Activated CD8-positive, alpha-beta memory T cell treated with anti-CD3 and anti-CD28 coated beads for 48 hours (primary cell): ENCODE data around the gene ITGBL1.

Experiments used
- DNase-seq, 3 experiments: peaks; one replicate each; pipeline ENCODE4 v3.0.0-alpha.2; 2020; ENCODE audit warnings: low read depth in 2 of 3, low spot score in 2 of 3

Gene ITGBL1, protein sequence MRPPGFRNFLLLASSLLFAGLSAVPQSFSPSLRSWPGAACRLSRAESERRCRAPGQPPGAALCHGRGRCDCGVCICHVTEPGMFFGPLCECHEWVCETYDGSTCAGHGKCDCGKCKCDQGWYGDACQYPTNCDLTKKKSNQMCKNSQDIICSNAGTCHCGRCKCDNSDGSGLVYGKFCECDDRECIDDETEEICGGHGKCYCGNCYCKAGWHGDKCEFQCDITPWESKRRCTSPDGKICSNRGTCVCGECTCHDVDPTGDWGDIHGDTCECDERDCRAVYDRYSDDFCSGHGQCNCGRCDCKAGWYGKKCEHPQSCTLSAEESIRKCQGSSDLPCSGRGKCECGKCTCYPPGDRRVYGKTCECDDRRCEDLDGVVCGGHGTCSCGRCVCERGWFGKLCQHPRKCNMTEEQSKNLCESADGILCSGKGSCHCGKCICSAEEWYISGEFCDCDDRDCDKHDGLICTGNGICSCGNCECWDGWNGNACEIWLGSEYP

DNA sequence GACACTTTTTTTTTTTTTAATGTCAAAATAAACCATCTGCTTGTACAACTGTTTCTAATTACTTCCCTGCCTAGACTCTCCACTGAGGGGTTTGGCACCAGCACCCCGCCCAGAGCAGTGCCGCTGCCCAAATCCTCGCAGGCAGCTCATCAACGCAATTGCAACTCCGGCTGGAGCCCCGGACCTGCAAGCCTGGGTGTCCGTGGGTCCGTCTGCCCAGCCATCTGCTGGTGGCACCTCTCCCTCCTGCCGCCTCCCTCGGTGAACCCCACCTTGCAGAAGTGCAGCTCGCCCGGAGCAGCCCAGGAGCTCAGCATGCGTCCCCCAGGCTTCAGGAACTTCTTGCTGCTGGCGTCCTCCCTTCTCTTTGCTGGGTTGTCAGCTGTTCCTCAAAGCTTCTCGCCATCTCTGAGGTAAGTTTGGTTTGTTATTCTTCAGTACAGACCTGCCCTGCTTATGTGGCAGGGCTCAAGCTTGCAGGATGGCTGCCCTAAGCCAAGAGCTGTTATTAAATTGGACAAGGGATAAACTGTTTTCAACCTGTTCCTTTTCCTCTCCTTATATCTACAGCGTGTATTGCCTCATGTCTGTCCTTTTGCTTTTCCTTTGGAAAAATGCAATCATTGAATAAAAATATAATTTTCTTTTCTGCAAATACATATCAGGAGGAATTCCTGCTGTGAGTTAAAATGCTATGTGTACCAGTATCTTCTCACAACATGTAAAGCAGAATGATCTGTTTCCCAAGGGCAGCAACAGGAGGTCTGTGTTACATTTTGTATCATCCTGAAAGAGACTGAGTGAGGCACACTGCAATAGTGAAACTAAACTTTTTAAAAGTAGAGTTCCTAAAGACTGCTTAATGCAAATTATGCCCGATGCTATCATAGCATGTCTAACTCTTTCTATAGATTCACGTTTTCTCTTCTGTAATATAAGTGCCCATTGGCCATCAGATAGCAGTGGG lies at the start of gene ITGBL1:
ITGBL1 (plus strand) TSS at position 157 of the 967 bp plus-strand sequence; CDS start at position 316, 159 bp downstream.
- no peak for DNase-seq

DNA sequence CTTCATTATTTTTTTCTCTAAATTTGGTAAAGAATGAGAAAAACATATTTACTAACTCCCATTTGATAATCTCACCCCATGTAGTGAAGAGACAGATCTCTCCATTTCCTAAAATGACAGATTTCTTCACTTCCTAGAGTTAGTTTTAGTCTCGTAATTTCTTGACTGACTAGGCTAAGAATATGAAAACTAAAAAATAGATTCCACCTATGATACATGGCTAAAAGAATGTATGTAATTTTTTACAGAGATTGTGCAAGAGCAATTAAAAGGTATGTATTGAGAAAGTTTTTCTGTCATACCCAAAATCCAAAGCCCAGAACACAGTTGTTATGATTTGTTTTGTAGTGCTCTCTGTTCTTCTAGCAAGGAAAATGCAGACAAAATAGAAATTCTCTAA lies 45.7 kb upstream of the ITGBL1 start:
- no peak for DNase-seq

DNA sequence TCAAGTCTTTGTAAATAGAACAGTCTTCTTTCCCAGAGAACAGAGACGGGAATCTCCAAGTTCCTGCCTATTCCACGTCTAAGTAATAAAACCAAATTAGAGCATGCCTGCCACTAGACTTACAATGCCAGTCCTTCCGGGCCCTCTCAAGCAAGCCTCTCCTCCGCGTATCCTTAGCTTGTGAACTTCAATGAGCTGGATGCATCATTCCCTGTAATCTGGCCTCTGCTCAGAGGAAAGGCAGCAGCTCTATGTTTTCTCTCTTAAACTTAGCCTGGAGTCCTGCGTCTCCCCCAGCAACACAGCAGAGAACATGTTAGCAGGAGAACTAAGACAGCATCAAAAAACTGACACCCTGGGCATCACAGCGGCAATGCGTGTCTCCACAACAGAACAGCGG lies 44.3 kb upstream of the ITGBL1 start:
- DNase-seq, result no peak

DNA sequence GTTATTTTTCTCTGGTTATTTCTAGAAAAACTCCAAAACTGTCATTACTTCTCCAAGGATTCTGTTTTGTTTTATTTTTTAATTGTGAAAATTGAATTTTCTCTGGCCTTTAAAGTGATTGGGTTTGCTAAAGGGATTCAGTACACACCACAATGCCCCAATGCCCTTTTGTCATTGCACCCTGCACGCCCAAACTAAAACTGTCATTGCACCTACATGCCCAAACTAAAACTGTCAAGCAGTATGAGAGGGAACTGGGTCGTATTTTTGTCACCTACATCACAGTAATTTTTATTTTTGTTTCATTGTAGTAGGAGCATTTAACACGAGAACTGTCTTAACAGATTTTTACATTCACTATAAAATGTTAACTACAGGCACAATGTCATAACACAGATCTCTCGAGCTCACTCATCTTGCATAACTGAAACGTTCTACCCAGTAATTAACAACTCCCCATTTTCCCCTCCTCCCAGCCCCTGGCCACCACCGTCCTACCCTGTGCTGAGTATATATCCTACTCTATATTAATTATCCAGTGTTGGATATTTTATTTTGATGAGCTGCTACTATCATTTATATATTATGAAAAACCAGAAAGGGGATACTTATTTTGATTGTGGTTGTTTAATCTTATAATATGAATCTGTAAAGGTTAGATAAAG lies 43.4 kb upstream of the ITGBL1 start:
- no peak for DNase-seq

DNA sequence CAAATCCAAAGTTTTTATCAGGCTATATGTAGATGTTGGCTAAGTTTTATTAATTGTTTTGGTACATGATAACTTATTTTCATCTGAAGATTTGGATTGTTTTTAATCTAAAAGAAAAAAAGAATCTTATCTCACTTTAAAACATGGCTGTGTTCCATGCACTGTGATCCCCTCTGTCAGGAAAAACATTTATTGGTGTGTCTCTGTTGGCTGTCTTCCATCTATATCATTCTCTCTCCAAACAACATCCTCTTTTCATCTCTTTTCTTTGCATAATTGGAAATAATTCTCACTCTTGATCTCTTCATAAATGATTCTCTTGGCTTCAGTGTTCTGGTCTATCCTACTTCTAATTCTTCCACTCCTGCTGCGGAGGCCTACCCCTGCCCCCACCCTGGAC lies 40.4 kb upstream of the ITGBL1 start:
- DNase-seq, result no peak

DNA sequence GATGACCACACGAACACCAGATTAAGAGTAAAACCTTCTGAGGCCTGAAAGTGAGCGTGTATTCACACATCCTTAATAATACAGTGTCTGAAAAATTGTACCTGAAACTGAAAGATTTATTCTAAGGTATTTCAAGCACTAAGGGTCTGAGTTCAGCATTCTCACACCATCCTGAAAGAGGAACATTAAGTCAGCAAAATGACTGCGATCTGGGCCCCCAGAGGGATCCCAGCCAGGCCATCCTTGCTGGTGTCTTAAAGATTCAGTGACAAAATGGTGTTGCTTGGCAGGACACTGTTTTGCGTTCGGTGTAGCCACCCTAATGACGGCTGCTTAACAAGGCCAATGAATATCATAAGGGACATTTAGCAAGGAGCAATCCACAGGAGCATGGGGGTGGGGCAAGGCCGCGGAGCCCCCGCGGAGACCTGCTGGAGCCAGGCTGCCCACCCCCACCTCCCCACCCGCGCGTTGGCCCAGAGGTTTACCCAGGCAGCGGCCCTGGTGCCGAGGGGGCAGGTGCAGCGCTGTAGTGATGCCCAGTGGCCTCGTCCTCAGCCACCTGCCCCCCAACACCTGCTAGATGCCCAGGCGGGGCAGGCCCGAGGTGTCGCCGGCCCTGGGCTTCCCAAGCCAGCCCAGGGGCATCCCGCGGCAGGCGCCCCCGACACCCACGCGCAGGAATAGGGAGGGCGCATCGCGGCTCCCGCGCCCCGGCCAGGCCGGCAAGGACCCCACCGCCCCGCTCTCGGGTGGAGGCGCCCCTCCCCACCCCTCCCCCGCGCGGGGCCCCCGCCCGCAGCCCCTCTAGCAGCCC lies 36.9 kb upstream of the ITGBL1 start:
- no peak for DNase-seq

DNA sequence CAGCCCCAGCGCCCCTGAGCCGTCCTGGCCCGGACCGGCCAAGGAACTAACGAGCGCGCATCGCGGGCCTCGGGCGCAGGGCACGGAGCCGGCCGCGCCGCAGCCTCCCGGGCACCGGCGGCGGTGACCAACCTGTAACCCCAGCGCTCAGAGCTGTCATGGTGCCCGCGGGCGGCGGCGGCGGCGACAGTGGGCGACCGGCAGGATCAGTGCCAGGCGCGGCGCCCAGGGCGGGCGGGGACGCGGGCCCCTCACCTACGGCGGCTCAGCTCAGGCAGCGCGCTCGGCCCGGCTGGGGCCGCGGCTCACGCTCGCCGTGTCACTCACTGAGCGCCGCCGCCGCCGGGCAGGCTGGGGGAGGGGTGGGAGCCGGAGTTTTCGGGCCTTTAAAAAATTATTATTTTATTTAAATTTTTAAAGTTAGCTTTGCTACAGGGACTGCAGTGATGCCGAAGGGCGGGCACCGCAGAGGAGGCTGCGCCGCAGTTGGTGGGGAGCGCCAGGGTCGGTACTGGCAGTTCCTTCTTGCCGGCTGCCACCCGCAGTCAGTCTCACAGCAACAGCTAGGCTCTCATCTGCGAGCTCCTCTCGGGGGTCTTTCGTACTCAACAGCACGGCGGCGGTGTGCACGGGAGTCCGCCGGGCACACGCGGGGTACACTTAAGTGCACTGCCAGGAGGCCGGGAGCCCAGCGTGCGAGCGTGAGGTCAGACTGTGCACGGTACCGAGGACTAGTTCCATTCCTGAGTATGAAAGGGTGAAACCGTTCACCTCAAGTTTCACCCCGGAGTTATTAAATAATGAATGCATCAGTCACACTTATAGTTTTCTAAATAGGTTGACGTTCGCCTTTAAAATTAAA lies 36.1 kb upstream of the ITGBL1 start, which contains the start of gene NALCN:
NALCN (minus strand) TSS at position 328 of the 862 bp plus-strand sequence. CDS start 17,382 bp downstream, outside the sequence.
- no peak for DNase-seq

DNA sequence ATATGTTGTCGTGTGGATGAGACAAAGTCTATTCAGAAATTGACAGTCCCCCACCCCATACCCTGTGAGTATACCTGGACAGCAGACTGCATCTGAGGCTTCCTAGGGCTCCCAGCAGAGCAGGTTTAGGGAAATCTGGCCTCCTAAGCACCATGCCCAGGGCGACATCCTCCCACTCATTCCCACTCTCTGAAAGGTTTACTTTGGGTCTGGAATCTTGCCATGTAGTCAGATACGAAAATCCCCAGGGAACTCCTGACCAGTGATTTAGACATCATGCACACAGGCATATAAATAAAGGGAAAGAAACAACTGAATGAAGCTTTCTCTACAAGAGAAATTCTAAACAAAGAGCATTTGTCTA lies 35.5 kb upstream of the ITGBL1 start:
- DNase-seq, result no peak

DNA sequence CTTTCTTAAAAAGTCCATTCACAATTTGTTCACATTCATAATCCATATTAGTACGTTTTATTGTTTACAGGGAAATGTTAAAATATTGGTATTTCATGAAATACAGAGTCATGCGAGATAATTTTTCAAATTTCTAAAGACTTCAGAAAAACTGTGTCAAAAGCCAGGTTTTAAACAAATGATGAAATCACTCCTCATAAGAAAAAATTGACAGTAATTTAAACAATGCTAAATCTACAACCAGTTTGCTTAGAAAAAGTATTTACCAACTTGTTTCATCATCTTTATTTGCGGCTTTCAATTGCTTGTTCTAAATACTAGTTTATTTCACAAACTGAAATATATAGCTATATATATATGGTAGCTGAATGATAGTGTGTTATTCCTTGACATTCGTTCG lies 35.0 kb upstream of the ITGBL1 start:
- DNase-seq, result no peak

DNA sequence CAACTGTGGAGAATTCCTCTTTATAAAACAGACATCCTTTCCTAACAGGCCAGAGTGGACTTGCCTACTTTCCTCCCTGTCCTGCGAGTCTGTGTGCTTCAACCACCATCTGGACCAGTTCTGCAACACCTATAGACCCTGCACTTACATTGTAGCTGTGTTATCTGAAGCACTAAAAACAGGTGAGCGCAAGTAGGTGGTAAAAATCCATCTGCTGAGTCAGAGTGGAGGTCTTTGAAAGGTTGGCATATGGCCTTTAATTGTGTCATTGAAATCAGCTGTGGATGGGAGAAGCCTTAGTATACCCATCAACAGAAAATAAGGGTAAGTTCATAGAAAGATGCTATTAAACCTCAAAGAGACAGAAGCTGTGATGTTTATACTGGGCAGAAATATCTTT lies 28.6 kb upstream of the ITGBL1 start:
- DNase-seq, result no peak

DNA sequence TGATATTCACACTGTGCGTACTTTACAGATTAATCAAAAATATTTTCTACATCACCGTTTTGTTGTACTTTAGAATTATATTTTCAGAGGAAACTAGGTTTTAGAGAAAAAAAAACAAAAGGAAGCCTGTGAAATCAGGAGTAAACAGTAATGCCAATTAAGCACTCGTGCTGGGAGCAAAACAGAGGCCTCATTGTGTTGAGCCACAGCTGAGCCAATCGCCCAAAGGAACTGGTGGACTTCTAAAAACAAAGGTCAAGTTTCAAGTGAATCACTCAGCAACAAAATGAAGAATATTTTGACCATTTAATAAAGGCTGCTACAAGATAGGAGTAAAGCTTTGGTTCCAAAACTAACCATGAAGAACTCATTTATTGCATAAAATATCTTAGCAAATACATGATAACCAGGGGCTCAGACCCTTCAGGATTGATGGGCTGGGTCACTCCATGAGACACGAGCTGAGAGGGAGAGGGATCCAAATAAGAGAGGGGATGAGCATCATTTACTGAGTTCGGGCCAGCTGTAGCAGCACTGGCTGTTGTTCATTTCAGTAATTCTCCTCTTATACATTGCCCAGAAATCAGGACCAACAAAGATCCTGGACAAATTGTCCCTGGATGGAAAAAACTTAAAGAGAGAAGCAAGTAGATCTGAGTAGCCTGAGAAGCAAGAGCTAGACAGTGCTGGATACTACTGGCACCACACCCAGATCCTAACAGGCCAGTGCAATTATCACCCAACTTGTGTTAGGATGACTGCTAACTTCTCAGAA lies 27.9 kb upstream of the ITGBL1 start:
- DNase-seq, result no peak

DNA sequence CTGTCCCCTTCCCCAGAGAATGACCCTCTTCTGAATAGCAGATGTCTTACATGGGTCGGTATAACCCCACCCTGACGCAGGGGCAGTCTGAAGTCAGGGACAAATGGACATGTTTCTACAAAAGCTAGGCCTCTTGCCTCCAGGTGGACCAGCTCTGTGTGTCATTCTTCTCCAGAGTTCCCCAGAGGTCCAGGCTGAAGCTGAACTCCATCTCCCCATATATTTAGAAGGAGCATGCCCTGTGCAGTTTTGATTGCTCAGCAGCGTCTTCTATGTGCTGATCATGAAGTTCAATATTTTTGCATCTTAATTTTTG lies 27.4 kb upstream of the ITGBL1 start:
- no peak for DNase-seq

DNA sequence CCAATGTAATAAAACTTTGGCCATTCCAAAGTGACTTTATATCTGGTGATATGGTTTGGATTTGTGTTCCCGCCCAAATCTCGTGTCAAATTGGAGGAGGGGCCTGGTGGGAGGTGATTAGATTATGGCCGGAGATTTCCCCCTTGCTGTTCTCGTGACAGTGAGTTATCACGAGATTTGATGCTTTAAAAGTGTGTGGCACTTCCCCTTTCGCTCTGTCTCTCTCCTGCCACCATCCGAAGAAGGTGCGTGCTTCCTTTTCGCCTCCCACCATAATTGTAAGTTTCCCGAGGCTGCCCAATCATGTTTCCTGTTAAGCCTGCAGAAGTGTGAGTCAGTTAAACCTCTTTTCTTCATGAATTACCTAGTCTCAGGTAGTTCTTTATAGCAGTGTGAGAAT lies 26.9 kb upstream of the ITGBL1 start:
- DNase-seq, result no peak

DNA sequence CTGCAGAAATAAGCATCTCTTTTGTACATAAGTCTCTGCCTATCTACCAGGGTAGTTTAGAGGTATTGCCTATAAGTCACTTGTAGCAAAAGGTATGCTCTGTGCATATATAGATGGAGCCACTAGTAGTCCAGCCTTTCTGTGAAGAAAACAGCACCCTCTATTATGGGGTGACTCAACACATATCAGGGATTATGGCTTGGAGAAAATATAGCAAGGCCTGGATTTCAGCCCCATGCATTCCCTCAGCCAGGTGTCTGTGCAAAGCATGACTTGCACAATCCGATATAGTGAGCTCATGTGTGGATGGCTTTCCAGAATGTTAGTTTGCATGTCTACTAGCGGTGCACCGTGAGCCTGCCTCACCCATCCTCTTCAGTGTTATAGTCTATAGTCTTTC lies 22.7 kb upstream of the ITGBL1 start:
- DNase-seq, result no peak

DNA sequence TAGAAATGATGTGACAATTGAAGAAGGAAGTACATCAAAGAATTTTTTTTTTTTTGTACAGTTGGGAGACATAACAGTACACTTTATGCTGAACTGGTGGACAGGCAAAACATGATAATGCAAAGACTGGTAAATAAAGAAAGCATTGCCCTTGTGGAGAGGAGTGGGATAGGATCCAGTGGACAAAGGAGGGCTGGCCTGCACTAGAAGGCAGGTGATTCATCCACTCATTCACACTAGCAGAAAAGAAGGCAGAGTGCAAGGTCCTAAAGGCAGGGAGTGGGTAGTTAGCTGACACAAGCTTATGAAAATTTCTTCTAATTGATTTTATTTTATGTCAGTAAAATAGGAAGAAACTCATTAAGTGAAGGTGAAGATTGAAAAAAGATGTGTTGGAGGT lies 18.6 kb upstream of the ITGBL1 start:
- DNase-seq, result no peak

DNA sequence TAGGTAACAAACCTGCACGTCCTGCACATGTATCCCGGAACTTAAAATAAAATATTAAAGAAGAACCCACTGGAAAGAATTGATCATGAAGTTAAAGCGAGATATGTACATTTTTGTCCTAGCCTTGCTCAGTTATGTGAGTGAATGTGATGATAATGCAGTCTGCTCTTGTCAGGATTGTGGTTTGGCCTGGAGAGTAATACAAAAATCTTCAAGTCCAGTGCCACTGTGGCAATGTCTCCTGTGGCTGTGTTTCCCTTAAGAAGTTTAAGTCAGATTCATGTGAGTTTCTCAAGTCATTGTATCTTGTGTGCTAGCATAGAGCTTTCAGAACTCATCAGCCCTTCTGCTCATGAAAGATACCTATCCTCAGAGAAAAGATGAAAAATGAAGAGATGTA lies 18.0 kb upstream of the ITGBL1 start:
- no peak for DNase-seq

DNA sequence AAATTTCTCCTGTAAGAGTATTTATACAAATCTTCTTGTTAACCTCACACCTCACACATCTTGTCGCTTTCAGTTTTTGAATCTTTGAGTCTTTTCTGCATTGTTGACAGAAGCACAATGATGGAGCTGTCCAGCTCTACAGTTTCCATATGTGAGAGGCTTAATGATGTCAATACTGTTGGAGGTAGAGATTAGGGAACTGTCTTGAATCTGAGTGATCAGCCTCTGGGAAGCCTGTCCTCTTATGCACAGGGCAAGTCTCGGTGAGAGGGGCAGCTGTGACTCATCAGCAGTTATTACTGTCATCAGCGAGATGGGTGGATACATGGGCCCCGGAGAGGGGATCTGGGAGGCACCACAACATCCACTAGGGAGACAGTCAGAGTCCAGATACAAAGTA lies 4.6 kb upstream of the ITGBL1 start:
- no peak for DNase-seq

DNA sequence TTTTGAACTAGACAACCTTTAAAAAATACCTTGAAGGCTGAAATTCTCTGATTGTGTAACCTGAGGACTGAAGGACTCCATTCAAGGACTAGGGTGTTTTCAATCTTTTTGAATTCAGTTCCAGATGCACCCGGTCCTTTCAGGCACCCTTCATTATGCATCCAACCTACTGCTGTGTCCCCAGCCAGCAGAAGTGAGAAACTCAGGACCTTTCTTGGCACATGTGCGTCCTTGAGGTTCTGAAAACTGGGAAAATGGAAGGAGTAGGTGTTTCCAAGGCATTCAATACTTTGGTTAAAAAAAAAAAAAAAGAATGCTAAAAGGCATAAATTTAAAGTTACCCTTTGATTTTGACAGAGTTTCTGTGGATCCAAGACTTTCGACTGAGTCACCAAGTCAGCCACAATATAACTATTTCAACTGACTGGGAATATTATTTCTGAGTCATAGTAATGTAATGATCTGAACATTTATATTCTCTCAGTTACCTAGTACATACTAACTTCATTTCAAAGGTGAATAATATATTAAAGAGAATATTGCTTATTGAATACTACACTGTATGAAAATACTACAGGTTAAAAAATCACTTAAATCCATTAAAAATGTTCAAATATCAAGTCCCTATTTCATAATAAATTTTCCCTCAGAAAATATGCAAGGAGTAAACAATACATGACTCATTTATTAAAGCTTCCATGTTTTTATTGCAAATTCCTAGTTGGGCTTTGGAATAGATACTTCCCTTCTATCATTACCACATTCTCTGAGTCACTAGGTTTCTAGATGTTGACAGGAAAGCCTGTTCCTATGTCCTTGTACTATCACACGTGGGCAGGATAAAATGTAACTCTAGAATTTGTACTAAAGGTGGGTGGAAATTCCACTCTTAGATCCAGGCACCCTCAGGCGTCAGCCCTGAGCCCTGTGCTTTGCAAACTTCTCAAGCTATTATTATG lies 2.4 kb upstream of the ITGBL1 start:
- DNase-seq, result no peak
